ENCODE data around the gene CAMSAP3.

CAMSAP3 gene

GRCh38 chr19:7638802-7639465 is 43.3 kb downstream of the CAMSAP3 start:
- no peak for DNase-seq (ENCODE audit: low read depth)
- in situ Hi-C loops (cut with HindIII; ENCODE audit: low sequenced_read_pairs) = no loop called here

DNA sequence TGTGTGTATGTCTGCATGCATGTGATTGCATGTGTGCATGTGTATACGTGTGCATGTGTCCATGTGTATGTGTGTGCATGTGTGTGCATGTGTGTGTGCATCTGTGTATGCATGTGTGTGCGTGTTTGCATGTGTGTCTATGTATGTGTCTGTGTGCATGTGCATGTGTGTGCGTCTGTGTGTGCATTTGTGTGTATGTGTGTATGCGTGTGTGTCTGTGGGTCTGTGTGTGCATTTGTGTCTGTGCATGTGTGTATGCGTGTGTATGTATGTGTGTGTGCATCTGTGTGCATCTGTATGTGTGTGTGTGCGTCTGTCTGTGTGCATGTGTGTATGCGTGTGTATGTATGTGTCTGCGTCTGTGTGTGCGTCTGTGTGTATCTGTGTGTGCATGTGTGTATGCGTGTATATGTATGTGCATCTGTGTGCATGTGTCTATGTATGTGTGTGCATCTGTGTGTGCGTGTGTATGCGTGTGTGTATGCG is 44.2 kb downstream of the CAMSAP3 start:
- DNase-seq (ENCODE audit: low read depth) = no peak
- no peak overlapping the region for H3K4me3 ChIP-seq (ENCODE audit: low read depth, low read length)
- in situ Hi-C loops (cut with HindIII; ENCODE audit: low sequenced_read_pairs) = no loop called here
- TF ChIP-seq CTCF (IDR thresholded peaks at IDR 0.05; ENCODE audit: low read depth, low read length, missing control alignments) = no peak

More at GRCh38 chr19:7638802-7639465, 43.3 kb downstream of the CAMSAP3 start:
- H3K4me3 ChIP-seq (ENCODE audit: low read depth, low read length) = no peak overlapping the region
- no peak for TF ChIP-seq CTCF (IDR thresholded peaks at IDR 0.05; ENCODE audit: low read depth, low read length, missing control alignments)

GRCh38 chr19:7640803-7641202 is 45.1 kb downstream of the CAMSAP3 start:
- DNase-seq (ENCODE audit: low read depth) = no peak
- TF ChIP-seq CTCF (IDR thresholded peaks at IDR 0.05; ENCODE audit: low read depth, low read length, missing control alignments) = no peak
- no peak overlapping the region for H3K4me3 ChIP-seq (ENCODE audit: low read depth, low read length)
- in situ Hi-C loops (cut with HindIII; ENCODE audit: low sequenced_read_pairs) = no loop called here

GRCh38 chr19:7641290-7642276 is 45.9 kb downstream of the CAMSAP3 start:
- in situ Hi-C loops (cut with HindIII; ENCODE audit: low sequenced_read_pairs) = no loop called here
- no peak for TF ChIP-seq CTCF (IDR thresholded peaks at IDR 0.05; ENCODE audit: low read depth, low read length, missing control alignments)
- no peak overlapping the region for H3K4me3 ChIP-seq (ENCODE audit: low read depth, low read length)
- no peak for DNase-seq (ENCODE audit: low read depth)

- in situ Hi-C loops (cut with HindIII; ENCODE audit: low sequenced_read_pairs) = no loop called here
- no peak for DNase-seq (ENCODE audit: low read depth)
Observed at GRCh38 chr19:7642295-7643030, 46.8 kb downstream of the CAMSAP3 start.

More at GRCh38 chr19:7642295-7643030, 46.8 kb downstream of the CAMSAP3 start:
- TF ChIP-seq CTCF (IDR thresholded peaks at IDR 0.05; ENCODE audit: low read depth, low read length, missing control alignments) = no peak
- H3K4me3 ChIP-seq (ENCODE audit: low read depth, low read length) = no peak overlapping the region
